GM10266 (cell line): ENCODE data around the gene CTTNBP2NL.
"Not testable (repeated sequence)": the region's sequence is repeated elsewhere in the genome, so short reads cannot be mapped to it uniquely, and the experiment has no call there.

ENCODE experiments used
- DNase-seq: peaks from one replicate; pipeline ENCODE4 v3.0.0; 2012; ENCODE audit errors: extremely low spot score
- CTCF ChIP-seq: IDR thresholded peaks from 2 replicates; pipeline ENCODE4 v1.5.1; 2012; ENCODE audit warnings: mild to moderate bottlenecking, low read depth; ENCODE audit not compliant: control insufficient read depth, insufficient read depth; ENCODE audit errors: missing control alignments

Gene CTTNBP2NL

GRCh38 chr1:112440574-112440973 lies 44.6 kb downstream of the CTTNBP2NL start:
- DNase-seq: no peak

GRCh38 chr1:112444269-112444668 lies 48.3 kb downstream of the CTTNBP2NL start:
- no peak for TF ChIP-seq CTCF
- DNase-seq: no peak

More at GRCh38 chr1:112440574-112440973, 44.6 kb downstream of the CTTNBP2NL start:
- no peak for TF ChIP-seq CTCF

- TF ChIP-seq CTCF: no peak
Measured at GRCh38 chr1:112445596-112445995, 49.6 kb downstream of the CTTNBP2NL start.

GRCh38 chr1:112446411-112446810 lies 50.4 kb downstream of the CTTNBP2NL start:
- DNase-seq: no peak
- TF ChIP-seq CTCF: no peak

More at GRCh38 chr1:112445596-112445995, 49.6 kb downstream of the CTTNBP2NL start:
- DNase-seq: no peak

- no peak for DNase-seq
- no peak for TF ChIP-seq CTCF
Measured at GRCh38 chr1:112448904-112449629, 53.1 kb downstream of the CTTNBP2NL start.

GRCh38 chr1:112449630-112449983 lies 53.6 kb downstream of the CTTNBP2NL start:
- DNase-seq: no peak
- TF ChIP-seq CTCF: no peak

- no peak for TF ChIP-seq CTCF
Measured at GRCh38 chr1:112450773-112451172, 54.8 kb downstream of the CTTNBP2NL start.

GRCh38 chr1:112451301-112451700 lies 55.3 kb downstream of the CTTNBP2NL start:
- not testable (repeated sequence) for DNase-seq

More at GRCh38 chr1:112450773-112451172, 54.8 kb downstream of the CTTNBP2NL start:
- no peak for DNase-seq
